ENCODE data around the gene ATP2B2.

The ATP2B2 gene

GRCh38 chr3:10440684-10441083 is 64.7 kb downstream of the ATP2B2 start:
- no peaks in the 10 kb centered on the region for H3K9me3 ChIP-seq
- no peaks in the 10 kb centered on the region for H3K4me1 ChIP-seq
- no peak overlapping the region for H3K4me3 ChIP-seq (ENCODE audit: low read depth, low read length)
- H3K27me3 ChIP-seq = no peaks in the 10 kb centered on the region
- TF ChIP-seq CTCF (IDR thresholded peaks at IDR 0.05; ENCODE audit: low read depth, low read length) = no peak
- H3K36me3 ChIP-seq = no peaks in the 10 kb centered on the region
- no peak for DNase-seq

- H3K36me3 ChIP-seq = no peaks in the 10 kb centered on the region
- no peaks in the 10 kb centered on the region for H3K9me3 ChIP-seq
- no peaks in the 10 kb centered on the region for H3K4me1 ChIP-seq
- no peak for DNase-seq
- H3K4me3 ChIP-seq (ENCODE audit: low read depth, low read length) = no peak overlapping the region
- no peaks in the 10 kb centered on the region for H3K27me3 ChIP-seq
- TF ChIP-seq CTCF (IDR thresholded peaks at IDR 0.05; ENCODE audit: low read depth, low read length) = no peak
Observed at GRCh38 chr3:10438902-10439610, 66.3 kb downstream of the ATP2B2 start.

- H3K9me3 ChIP-seq = no peaks in the 10 kb centered on the region
- no peak overlapping the region for H3K4me3 ChIP-seq (ENCODE audit: low read depth, low read length)
- no peaks in the 10 kb centered on the region for H3K4me1 ChIP-seq
- TF ChIP-seq CTCF (IDR thresholded peaks at IDR 0.05; ENCODE audit: low read depth, low read length) = no peak
- H3K27me3 ChIP-seq = no peaks in the 10 kb centered on the region
- H3K36me3 ChIP-seq = no peaks in the 10 kb centered on the region
- no peak for DNase-seq
Observed at GRCh38 chr3:10437995-10438901, 67.1 kb downstream of the ATP2B2 start.

GRCh38 chr3:10437272-10437994 is 68.0 kb downstream of the ATP2B2 start:
- no peaks in the 10 kb centered on the region for H3K4me1 ChIP-seq
- no peak for TF ChIP-seq CTCF (IDR thresholded peaks at IDR 0.05; ENCODE audit: low read depth, low read length)
- H3K9me3 ChIP-seq = no peaks in the 10 kb centered on the region
- H3K27me3 ChIP-seq = no peaks in the 10 kb centered on the region
- no peak for DNase-seq
- H3K4me3 ChIP-seq (ENCODE audit: low read depth, low read length) = no peak overlapping the region
- H3K36me3 ChIP-seq = no peaks in the 10 kb centered on the region

DNA sequence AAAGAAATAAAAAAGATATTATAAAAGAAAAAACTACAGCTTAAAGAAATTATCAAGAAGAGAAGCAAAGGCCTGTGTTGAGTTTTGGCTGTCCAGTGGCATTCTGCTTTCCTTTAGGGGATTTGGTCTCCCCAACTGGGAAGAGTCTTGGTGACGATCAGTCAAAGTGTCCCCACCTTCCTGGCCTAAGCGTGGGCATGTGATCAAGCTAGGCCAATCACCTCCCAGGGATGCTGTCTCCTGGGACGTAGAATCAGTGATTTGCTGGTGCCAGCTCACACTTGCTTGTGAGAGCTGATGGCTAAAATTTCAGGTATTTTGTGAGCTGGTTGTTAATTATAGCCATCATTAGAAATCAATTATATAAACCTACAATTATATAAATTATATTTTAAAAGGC is 69.5 kb downstream of the ATP2B2 start:
- no peak overlapping the region for H3K4me3 ChIP-seq (ENCODE audit: low read depth, low read length)
- no peaks in the 10 kb centered on the region for H3K36me3 ChIP-seq
- DNase-seq = no peak
- H3K4me1 ChIP-seq = no peaks in the 10 kb centered on the region
- TF ChIP-seq CTCF (IDR thresholded peaks at IDR 0.05; ENCODE audit: low read depth, low read length) = no peak
- H3K9me3 ChIP-seq = no peaks in the 10 kb centered on the region
- no peaks in the 10 kb centered on the region for H3K27me3 ChIP-seq

Data from BE2C (cell line).